ENCODE measurements around the gene GAB2. TPM values are rescaled to one million over a fixed set of nuclear protein-coding genes. Genes with fewer than 3 reads are reported as not detected.

GAB2 gene
- total and polyA plus RNA-seq, 2 of the 13 experiments (the other 11 are each of a cell fraction or from before 2014, with no cell fraction given), result 4.1 to 8.6 TPM

- no peak for TF ChIP-seq CSRNP1 (CRISPR knock-in tag; IDR thresholded peaks at IDR 0.05)
- TF ChIP-seq BRD4 (CRISPR knock-in tag; IDR thresholded peaks at IDR 0.05), result no peak
- no peak for TF ChIP-seq ZNF235 (CRISPR knock-in tag; IDR thresholded peaks at IDR 0.05; ENCODE audit: borderline replicate concordance)
Measured at GRCh38 chr11:78313898-78314297, 103.7 kb downstream of the GAB2 start (continued).

DNA sequence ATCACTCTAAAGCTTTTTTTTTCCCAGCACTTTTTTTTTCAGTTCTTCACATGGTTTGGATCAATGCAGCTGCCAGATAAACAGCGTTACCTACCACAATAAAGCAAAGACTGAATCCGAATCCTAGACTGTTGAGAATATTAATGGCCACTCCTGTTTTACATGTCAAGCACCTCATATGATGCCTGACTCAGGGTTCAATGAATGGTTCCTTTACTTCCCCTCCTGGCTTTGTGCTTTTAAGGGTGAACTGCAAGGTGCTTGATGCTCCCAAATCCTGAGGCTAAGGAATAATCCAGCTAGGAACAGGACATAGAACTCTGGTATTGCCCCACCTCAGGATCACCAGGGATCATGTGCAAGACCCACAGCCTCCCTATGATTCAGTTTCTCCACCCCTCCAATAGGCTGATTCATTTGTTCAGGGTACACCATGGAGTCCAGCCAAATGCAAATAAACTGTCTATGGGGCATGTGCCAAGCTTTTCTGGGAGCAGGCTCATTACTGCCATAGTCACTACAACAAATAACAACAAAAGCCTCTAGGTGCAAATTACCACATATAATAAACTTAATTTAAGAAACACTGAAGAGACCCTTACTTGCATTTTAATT lies 104.3 kb downstream of the GAB2 start:
- H3K4me2 ChIP-seq (ENCODE audit: low read depth, low read length), result no peak overlapping the region
- no peak overlapping the region for H2AFZ ChIP-seq (ENCODE audit: low read length)
- in situ Hi-C loops (cut with HindIII; ENCODE audit: extremely low pct_ligation_motif_present, low pct_unique_long_range_greater_than_20kb), result no loop called here
- intact Hi-C loops (cut with micrococcal nuclease; ENCODE audit: unreplicated experiment), result no loop called here
- H3K36me3 ChIP-seq (replicated peaks in 1 of 2; ENCODE audit: control insufficient read depth in 1 of 2, insufficient read depth in 2 of 2, low read length in 2 of 2), result no peaks in the 10 kb centered on the region
- H3K79me2 ChIP-seq (ENCODE audit: insufficient read depth, low read length), result peaks cover 3% of the 10 kb centered on the region
- H3K9me3 ChIP-seq (ENCODE audit: low read length), result no peaks in the 10 kb centered on the region
- H4K20me1 ChIP-seq (ENCODE audit: insufficient read depth, low read length), result no peaks in the 10 kb centered on the region
- no peak overlapping the region for H3K4me3 ChIP-seq (replicated peaks in 1 of 3; ENCODE audit: insufficient read depth in 1 of 3, low read depth in 2 of 3, low read length in 3 of 3)
- BruUV-seq (replicated peaks), result no TSS peak
- no peaks in the 10 kb centered on the region; a peak in 1 of 5 replicates for H3K27me3 ChIP-seq (ENCODE audit: control insufficient read depth in 1 of 2, insufficient read depth in 2 of 2, low read length in 2 of 2)
- DNase-seq (ENCODE audit: low spot score) (peak; percentile 36), ATAC-seq (peak; percentile 45; the same call in 2 of the 3 replicates), FAIRE-seq (no peak)
- WGBS (ENCODE audit: low lambda C conversion rate), result 100% methylated on average over 2 of the region's 2 CpGs
- POLR2A ChIA-PET, result no interaction called here
- TF ChIP-seq CEBPB (IDR thresholded peaks at IDR 0.05; ENCODE audit: borderline replicate concordance, low read depth, low read length) (peak; percentile 42; the same call in 1 of the 2 replicates), FOSL2 (CRISPR knock-in tag; IDR thresholded peaks at IDR 0.05) (peak; percentile 57), HOXA9 (CRISPR knock-in tag; IDR thresholded peaks at IDR 0.05; ENCODE audit: borderline replicate concordance) (no peak), ZIK1 (CRISPR knock-in tag; IDR thresholded peaks at IDR 0.05; ENCODE audit: borderline replicate concordance, low read depth) (no peak), SKIL (CRISPR knock-in tag; IDR thresholded peaks at IDR 0.05; ENCODE audit: borderline replicate concordance) (no peak)
- TF ChIP-seq, protein P1, sequence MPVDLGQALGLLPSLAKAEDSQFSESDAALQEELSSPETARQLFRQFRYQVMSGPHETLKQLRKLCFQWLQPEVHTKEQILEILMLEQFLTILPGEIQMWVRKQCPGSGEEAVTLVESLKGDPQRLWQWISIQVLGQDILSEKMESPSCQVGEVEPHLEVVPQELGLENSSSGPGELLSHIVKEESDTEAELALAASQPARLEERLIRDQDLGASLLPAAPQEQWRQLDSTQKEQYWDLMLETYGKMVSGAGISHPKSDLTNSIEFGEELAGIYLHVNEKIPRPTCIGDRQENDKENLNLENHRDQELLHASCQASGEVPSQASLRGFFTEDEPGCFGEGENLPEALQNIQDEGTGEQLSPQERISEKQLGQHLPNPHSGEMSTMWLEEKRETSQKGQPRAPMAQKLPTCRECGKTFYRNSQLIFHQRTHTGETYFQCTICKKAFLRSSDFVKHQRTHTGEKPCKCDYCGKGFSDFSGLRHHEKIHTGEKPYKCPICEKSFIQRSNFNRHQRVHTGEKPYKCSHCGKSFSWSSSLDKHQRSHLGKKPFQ (CRISPR knock-in tag; IDR thresholded peaks at IDR 0.05; ENCODE audit: insufficient replicate concordance), result no peak
- no peak overlapping the region for H3K27ac ChIP-seq (ENCODE audit: extremely low read length, insufficient read depth, low read length)
- H3K4me1 ChIP-seq (ENCODE audit: insufficient read depth, low read length), result peaks cover 50% of the 10 kb centered on the region
- H3K9ac ChIP-seq (ENCODE audit: insufficient read depth, low read depth, low read length), result no peak overlapping the region
- CTCF ChIA-PET (ENCODE audit: low intra/inter-chr PET ratio, low total read pairs), result no interaction called here
